ENCODE data around the gene EXT2.

EXT2 gene

GRCh38 chr11:44246726-44247125 is 151.2 kb downstream of the EXT2 start:
- no peak for DNase-seq (ENCODE audit: extremely low spot score)
- POLR2A ChIA-PET, result interaction anchor here (1.0 kb wide), 1 partner anchor 12 kb away, joined by 3 read pairs; no protein-coding TSS in a partner anchor
- CTCF ChIA-PET, result no interaction called here
- TF ChIP-seq ARNT (IDR thresholded peaks at IDR 0.05), result no peak

- ChIA-PET POLR2A (no interaction called here), CTCF (interaction anchor here (0.7 kb wide), 1 partner anchor 305 kb away, joined by 3 read pairs; no protein-coding TSS in a partner anchor)
- TF ChIP-seq FOXA1 (IDR thresholded peaks at IDR 0.05) (no peak), FOXK2 (IDR thresholded peaks at IDR 0.05) (no peak), SUZ12 (IDR thresholded peaks at IDR 0.05) (no peak), SP1 (IDR thresholded peaks at IDR 0.05) (no peak), LEF1 (IDR thresholded peaks at IDR 0.05; ENCODE audit: borderline replicate concordance) (no peak), ARNT (IDR thresholded peaks at IDR 0.05) (no peak), PKNOX1 (IDR thresholded peaks at IDR 0.05) (no peak), L3MBTL2 (conservative IDR thresholded peaks at IDR 0.05) (no peak), FOXM1 (IDR thresholded peaks at IDR 0.05; ENCODE audit: borderline replicate concordance) (no peak), HDGF (IDR thresholded peaks at IDR 0.05; ENCODE audit: borderline replicate concordance) (no peak), BHLHE40 (IDR thresholded peaks at IDR 0.05; ENCODE audit: borderline replicate concordance) (no peak), ELF4 (IDR thresholded peaks at IDR 0.05) (no peak), CTBP1 (IDR thresholded peaks at IDR 0.05; ENCODE audit: borderline replicate concordance) (no peak)
- DNase-seq (ENCODE audit: extremely low spot score), result no peak
These were observed 152.0 kb downstream of the EXT2 start for GRCh38 chr11:44247508-44247907.

- no peak for DNase-seq (ENCODE audit: extremely low spot score)
- POLR2A ChIA-PET, result no interaction called here
- no peak for TF ChIP-seq PKNOX1 (IDR thresholded peaks at IDR 0.05)
- no peak for TF ChIP-seq CTBP1 (IDR thresholded peaks at IDR 0.05; ENCODE audit: borderline replicate concordance)
- no peak for TF ChIP-seq SUZ12 (IDR thresholded peaks at IDR 0.05)
- TF ChIP-seq FOXA1 (IDR thresholded peaks at IDR 0.05), result no peak
- no peak for TF ChIP-seq ZNF384 (IDR thresholded peaks at IDR 0.05)
- TF ChIP-seq ELF4 (IDR thresholded peaks at IDR 0.05), result no peak
- TF ChIP-seq FOXK2 (IDR thresholded peaks at IDR 0.05), result no peak
- TF ChIP-seq LEF1 (IDR thresholded peaks at IDR 0.05; ENCODE audit: borderline replicate concordance), result no peak
- no peak for TF ChIP-seq SP1 (IDR thresholded peaks at IDR 0.05)
- no peak for TF ChIP-seq L3MBTL2 (conservative IDR thresholded peaks at IDR 0.05)
- no peak for TF ChIP-seq ARNT (IDR thresholded peaks at IDR 0.05)
- TF ChIP-seq HDGF (IDR thresholded peaks at IDR 0.05; ENCODE audit: borderline replicate concordance), result no peak
- no peak for TF ChIP-seq TARDBP (IDR thresholded peaks at IDR 0.05)
- TF ChIP-seq NFRKB (IDR thresholded peaks at IDR 0.05), result no peak
- TF ChIP-seq BHLHE40 (IDR thresholded peaks at IDR 0.05; ENCODE audit: borderline replicate concordance), result no peak
- TF ChIP-seq FOXM1 (IDR thresholded peaks at IDR 0.05; ENCODE audit: borderline replicate concordance), result no peak
- CTCF ChIA-PET, result interaction anchor here (0.7 kb wide), 2 partner anchors 25 to 86 kb away, joined by 3 read pairs; no protein-coding TSS in a partner anchor
These were observed 152.6 kb downstream of the EXT2 start for GRCh38 chr11:44248109-44248508.

DNA sequence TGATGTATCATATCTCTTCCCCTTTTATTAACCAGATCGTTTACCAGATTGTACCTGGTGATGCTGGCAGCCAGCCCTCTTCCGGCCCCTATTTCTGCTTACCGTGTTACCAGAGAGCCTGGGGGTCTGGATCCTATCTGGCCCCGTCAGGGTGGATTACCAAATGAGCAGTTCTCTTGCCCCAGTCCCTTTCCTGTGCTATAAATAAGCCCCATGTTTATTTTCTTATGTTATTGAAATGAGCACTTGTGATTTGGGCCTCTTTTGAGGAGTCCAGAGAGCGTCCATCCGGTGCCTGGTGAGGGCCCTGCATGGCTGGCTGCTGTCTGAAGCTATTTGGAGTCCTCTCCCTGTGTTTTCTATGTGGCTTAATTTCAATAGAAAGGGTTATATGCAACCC is 154.9 kb downstream of the EXT2 start:
- POLR2A ChIA-PET, result no interaction called here

DNA sequence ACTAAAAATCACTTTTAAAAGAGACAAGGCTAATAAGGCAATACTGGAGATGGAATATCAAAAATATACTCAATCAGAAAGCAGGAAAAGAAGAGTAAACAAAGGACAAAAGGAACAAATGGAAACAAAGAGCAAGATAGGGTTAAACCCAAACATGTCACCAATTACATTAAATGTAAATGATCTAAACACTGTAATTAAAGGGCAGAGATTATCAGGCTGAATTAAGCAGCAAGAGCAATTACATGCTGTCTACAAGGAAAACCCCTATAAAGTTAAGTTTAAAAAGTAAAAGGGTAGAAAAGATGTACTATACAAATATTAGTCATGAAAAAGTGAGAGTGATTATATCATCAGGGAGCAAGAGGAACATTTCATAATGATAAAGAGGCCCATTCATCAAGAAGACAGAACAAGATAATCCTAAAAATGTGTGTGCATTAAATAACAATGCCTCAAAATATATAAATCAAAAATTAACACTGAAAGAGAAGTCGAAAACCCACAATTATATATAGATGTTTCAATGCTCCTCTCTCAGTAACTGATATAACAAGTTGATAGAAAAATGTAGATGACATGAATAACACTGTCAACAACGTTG is 157.6 kb downstream of the EXT2 start:
- no peak for DNase-seq (ENCODE audit: extremely low spot score)
- ChIA-PET CTCF (interaction anchor here (0.7 kb wide), 1 partner anchor 1198 kb away, joined by 3 read pairs; no protein-coding TSS in a partner anchor), POLR2A (no interaction called here)
- no peak for TF ChIP-seq PKNOX1 (IDR thresholded peaks at IDR 0.05)
- TF ChIP-seq SUZ12 (IDR thresholded peaks at IDR 0.05), result no peak
- no peak for TF ChIP-seq ELF4 (IDR thresholded peaks at IDR 0.05)
- no peak for TF ChIP-seq BHLHE40 (IDR thresholded peaks at IDR 0.05; ENCODE audit: borderline replicate concordance)
- TF ChIP-seq FOXM1 (IDR thresholded peaks at IDR 0.05; ENCODE audit: borderline replicate concordance), result no peak
- no peak for TF ChIP-seq FOXA1 (IDR thresholded peaks at IDR 0.05)
- TF ChIP-seq FOXK2 (IDR thresholded peaks at IDR 0.05), result no peak
- no peak for TF ChIP-seq LEF1 (IDR thresholded peaks at IDR 0.05; ENCODE audit: borderline replicate concordance)
- no peak for TF ChIP-seq SP1 (IDR thresholded peaks at IDR 0.05)
- TF ChIP-seq ARNT (IDR thresholded peaks at IDR 0.05), result no peak

More for the DNA sequence above, 154.9 kb downstream of the EXT2 start:
- DNase-seq (ENCODE audit: extremely low spot score), result no peak
- TF ChIP-seq NFRKB (IDR thresholded peaks at IDR 0.05) (no peak), TARDBP (IDR thresholded peaks at IDR 0.05) (no peak), FOXK2 (IDR thresholded peaks at IDR 0.05) (no peak), PKNOX1 (IDR thresholded peaks at IDR 0.05) (no peak), BHLHE40 (IDR thresholded peaks at IDR 0.05; ENCODE audit: borderline replicate concordance) (no peak), FOXA1 (IDR thresholded peaks at IDR 0.05) (no peak), LEF1 (IDR thresholded peaks at IDR 0.05; ENCODE audit: borderline replicate concordance) (no peak), HDGF (IDR thresholded peaks at IDR 0.05; ENCODE audit: borderline replicate concordance) (no peak), ELF4 (IDR thresholded peaks at IDR 0.05) (no peak)
- CTCF ChIA-PET, result no interaction called here

Data from HEK293T (cell line).